HG03175 (cell line): ENCODE measurements around the gene LIAS.
"Not testable (repeated sequence)": the region's sequence is repeated elsewhere in the genome, so short reads cannot be mapped to it uniquely, and the experiment has no call there.

Source experiments
- ATAC-seq: cut with Tn5 transposase; IDR thresholded peaks from one replicate; pipeline ENCODE4 v1.9.1; 2021; ENCODE audit warnings: mild to moderate bottlenecking, moderate library complexity; ENCODE audit not compliant: unreplicated experiment

LIAS gene

GRCh38 chr4:39458505-39459300, at the start of gene LIAS, which contains the start of gene RPL9:
Gene LIAS, plus strand, starts transcription at chr4:39459056. Its CDS starts 62 bp downstream, at chr4:39459118.
Gene RPL9, minus strand, starts transcription at chr4:39458922. Its CDS starts 483 bp downstream, at chr4:39458439.
- ATAC-seq: peak; percentile 83

- no peak for ATAC-seq
These were observed 48.4 kb upstream of the LIAS start for GRCh38 chr4:39410415-39410814.

- ATAC-seq: not testable (repeated sequence)
These were observed 47.3 kb upstream of the LIAS start for GRCh38 chr4:39411561-39411960.

GRCh38 chr4:39415678-39416283, 43.1 kb upstream of the LIAS start:
- ATAC-seq: no peak

- no peak for ATAC-seq
These were observed 36.6 kb upstream of the LIAS start for GRCh38 chr4:39422247-39422646.

- not testable (repeated sequence) for ATAC-seq
These were observed 33.6 kb upstream of the LIAS start for GRCh38 chr4:39425297-39425696.

GRCh38 chr4:39426728-39427127, 32.1 kb upstream of the LIAS start:
- ATAC-seq: no peak

GRCh38 chr4:39427520-39428114, 31.2 kb upstream of the LIAS start:
- ATAC-seq: no peak

GRCh38 chr4:39429476-39430334, 29.2 kb upstream of the LIAS start:
- ATAC-seq: no peak

GRCh38 chr4:39433878-39434492, 24.9 kb upstream of the LIAS start:
- no peak for ATAC-seq

GRCh38 chr4:39435659-39436563, 22.9 kb upstream of the LIAS start:
- no peak for ATAC-seq

- ATAC-seq: no peak
These were observed 17.3 kb upstream of the LIAS start for GRCh38 chr4:39441593-39441992.

GRCh38 chr4:39442998-39443397, 15.9 kb upstream of the LIAS start:
- ATAC-seq: no peak

GRCh38 chr4:39446483-39446841, 12.4 kb upstream of the LIAS start:
- ATAC-seq: no peak

- ATAC-seq: peak; percentile 92
These were observed 11.8 kb upstream of the LIAS start for GRCh38 chr4:39446842-39447573.

- no peak for ATAC-seq
These were observed 8.2 kb upstream of the LIAS start for GRCh38 chr4:39450618-39451017.

GRCh38 chr4:39451423-39452023, 7.3 kb upstream of the LIAS start:
- no peak for ATAC-seq

GRCh38 chr4:39452153-39452859, 6.5 kb upstream of the LIAS start:
- ATAC-seq: no peak
